IgD-negative memory B cell (primary cell): ENCODE results near the gene COQ8B. TPM values are rescaled to one million over a fixed set of nuclear protein-coding genes. Genes with fewer than 3 reads are reported as not detected.

ENCODE experiments used
- H3K27ac Mint-ChIP-seq, 3 donors: one replicate each; pipeline ENCODE4 v1.8.0; 2020 to 2022; ENCODE audit warnings: mild to moderate bottlenecking in 3 of 3, mixed read lengths in 3 of 3, moderate library complexity in 1 of 3
- H3K27me3 Mint-ChIP-seq: one replicate; pipeline ENCODE4 v1.8.0; 2021; ENCODE audit warnings: mixed read lengths
- H3K36me3 Mint-ChIP-seq: one replicate; pipeline ENCODE4 v1.8.0; 2020; ENCODE audit warnings: mild to moderate bottlenecking, mixed read lengths
- H3K4me1 Mint-ChIP-seq, 3 donors: one replicate each; pipeline ENCODE4 v1.8.0; 2020 to 2022; ENCODE audit warnings: mixed read lengths in 3 of 3, mild to moderate bottlenecking in 1 of 3
- H3K4me3 Mint-ChIP-seq, 4 donors: one replicate each; pipeline ENCODE4 v1.8.0; 2020 to 2022; ENCODE audit warnings: mild to moderate bottlenecking in 4 of 4, mixed read lengths in 4 of 4, moderate library complexity in 3 of 4
- H3K9me3 Mint-ChIP-seq, 3 donors: one replicate each; pipeline ENCODE4 v1.8.0; 2020 to 2021; ENCODE audit warnings: mixed read lengths in 3 of 3, mild to moderate bottlenecking in 1 of 3
- polyA plus RNA-seq: library from polyadenylated mRNA; unstranded; fragments of 300-500 nt; fragmentation: Illumina TruSeq; gene quantifications from one replicate; pipeline ENCODE4 v1.2.3, GENCODE V29; 2021

Gene COQ8B
- polyA plus RNA-seq, 1 donor from 2014 or later = 24.2 TPM

DNA sequence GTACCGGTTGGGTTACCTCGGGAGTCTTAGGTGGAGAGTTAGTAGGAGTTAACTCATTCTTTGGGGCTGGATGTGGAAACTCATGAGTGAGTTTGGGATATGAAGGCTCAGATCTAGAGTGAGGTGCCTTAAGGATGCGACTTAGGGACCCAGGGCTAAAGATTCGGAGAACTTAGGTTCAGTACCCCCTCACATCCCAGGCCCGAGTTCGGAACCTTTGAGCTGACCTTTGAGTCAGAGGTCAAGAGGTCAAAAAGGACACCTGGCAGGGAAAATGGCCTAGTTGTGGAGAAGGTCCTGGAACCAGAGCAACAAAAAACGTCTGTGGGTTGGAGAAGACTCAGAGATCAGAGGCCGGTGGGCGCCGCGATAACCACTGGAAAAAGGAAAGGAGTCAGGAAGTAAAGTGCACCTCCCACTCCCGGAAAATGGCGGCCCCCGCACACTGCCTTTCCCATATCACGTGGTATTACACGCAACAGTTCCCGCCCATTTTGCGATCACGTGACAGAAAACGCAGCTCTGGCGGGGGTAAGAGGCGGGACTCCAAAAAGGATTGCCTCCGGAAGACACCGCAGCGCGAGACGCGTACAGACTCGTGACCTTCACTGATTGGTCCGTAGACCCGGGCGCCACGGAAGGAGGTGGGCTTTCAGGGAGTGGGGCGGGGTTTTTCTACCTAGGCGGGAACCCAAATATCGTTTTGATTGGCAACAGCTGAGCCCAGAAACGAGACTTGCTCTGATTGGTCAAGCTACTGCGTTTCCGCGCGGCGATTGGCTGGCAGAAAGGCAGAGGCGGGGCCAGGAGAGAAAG lies 33.6 kb upstream of the COQ8B start, which contains the start of gene ACTMAP:
Gene ACTMAP (minus strand): TSS at position 420 of the 816 bp plus-strand sequence. CDS start 674 bp downstream, outside the sequence.
- peak within 1 kb of the TSS; percentile 96 to 99 (median 98) for H3K4me3 Mint-ChIP-seq
- H3K4me1 Mint-ChIP-seq = peaks cover 25 to 27% (median 25%) of the 10 kb centered on the region in 3 donors
- H3K36me3 Mint-ChIP-seq = peaks cover 3% of the 10 kb centered on the region
- H3K27me3 Mint-ChIP-seq = no peaks in the 10 kb centered on the region
- H3K27ac Mint-ChIP-seq = peak within 1 kb of the TSS; percentile 92 to 99 (median 98)
- no peaks in the 10 kb centered on the region for H3K9me3 Mint-ChIP-seq

DNA sequence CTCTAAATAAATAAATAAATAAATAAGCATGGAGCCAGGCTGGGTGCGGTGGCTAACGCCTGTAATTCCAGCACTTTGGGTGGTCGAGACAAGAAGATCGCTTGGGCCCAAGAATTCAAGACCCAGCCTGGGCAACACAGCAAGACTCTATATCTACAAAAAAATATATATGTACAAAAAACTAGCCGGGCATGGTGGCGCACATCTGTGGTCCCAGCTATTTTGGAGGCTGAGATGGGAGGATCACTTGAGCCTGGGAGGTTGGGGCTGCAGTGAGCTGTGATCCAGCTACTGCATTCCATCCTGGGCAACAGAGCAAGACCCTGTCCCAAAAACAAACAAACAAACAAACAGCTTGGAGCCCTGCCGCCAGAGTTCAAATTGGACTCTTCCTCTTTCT lies 30.9 kb upstream of the COQ8B start:
- H3K9me3 Mint-ChIP-seq = no peaks in the 10 kb centered on the region
- H3K27ac Mint-ChIP-seq = peak overlapping the region in 1 of 3 donors; percentile 92
- no peaks in the 10 kb centered on the region for H3K27me3 Mint-ChIP-seq

DNA sequence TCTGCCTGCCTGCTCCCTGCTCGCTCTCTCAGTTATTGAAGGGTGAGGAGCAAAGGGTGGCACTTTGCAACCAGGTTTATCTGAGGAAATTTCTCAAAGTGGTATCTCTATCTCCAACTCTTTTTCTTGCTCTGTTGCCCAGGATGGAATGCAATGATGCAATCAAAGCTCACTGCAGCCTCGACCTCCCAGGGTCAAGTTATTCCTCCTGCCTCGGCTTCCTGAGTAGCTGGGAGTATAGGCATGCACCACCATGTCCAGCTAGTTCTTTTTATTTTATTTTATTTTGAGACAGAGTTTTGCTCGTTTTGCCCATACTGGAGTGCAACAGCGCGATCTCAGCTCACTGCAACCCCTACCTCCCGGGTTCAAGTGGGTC lies 28.7 kb upstream of the COQ8B start:
- Mint-ChIP-seq H3K36me3 (peaks cover 3% of the 10 kb centered on the region), H3K27me3 (no peaks in the 10 kb centered on the region), H3K27ac (peak overlapping the region in 1 of 3 donors; percentile 31), H3K4me3 (no peak overlapping the region), H3K4me1 (peaks cover 10 to 14% (median 12%) of the 10 kb centered on the region in 3 donors), H3K9me3 (no peaks in the 10 kb centered on the region)

More for the DNA sequence above, 30.9 kb upstream of the COQ8B start:
- peaks cover under 1% of the 10 kb centered on the region for H3K36me3 Mint-ChIP-seq
- H3K4me3 Mint-ChIP-seq = no peak overlapping the region
- peaks cover 13 to 15% (median 13%) of the 10 kb centered on the region in 3 donors for H3K4me1 Mint-ChIP-seq

DNA sequence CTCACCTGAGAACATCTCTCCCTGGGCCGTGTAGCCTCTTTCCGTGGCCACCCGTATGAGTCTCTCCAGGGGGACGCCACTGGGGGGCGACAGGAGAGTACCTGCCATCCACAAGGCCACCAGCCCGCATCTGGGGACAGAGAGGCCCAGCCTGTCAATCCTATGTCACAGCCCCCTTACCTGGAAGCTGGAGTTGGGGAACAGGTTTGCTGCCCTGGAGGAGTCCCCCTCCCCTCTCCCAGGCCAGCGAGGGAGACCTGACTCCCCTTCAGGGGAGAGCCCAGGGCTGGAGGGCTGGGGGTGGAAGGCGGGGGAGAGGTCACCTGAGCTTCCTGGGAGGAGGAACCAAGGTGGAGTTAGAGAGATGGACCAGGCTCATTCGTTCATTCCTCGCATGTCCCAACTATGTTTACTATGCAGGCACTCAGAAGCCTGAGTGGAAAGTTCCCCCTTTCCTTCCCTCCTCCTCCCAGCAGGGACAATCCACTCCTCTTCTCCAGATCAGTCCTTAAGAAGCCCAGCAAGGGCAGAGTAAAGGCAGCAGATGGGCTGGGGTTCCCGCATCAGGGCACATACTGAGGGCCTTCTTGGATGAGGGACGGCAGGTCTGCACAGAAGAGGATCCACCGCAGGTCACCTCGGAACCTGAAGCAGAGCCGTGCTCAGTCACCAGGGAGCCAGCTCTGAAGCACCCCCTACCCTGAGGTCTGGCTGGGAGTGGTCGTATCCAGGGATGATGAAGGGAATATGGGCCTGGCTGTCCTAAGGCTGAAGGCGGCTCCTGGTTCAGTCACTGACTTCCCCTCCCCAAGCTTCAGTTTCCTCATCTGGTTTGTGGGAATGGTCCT lies 28.1 kb upstream of the COQ8B start:
- Mint-ChIP-seq H3K4me1 (peaks cover 7 to 12% (median 8%) of the 10 kb centered on the region in 3 donors), H3K36me3 (peaks cover 3% of the 10 kb centered on the region), H3K27ac (peak overlapping the region in 1 of 3 donors; percentile 31), H3K9me3 (no peaks in the 10 kb centered on the region), H3K27me3 (no peaks in the 10 kb centered on the region), H3K4me3 (no peak overlapping the region)

DNA sequence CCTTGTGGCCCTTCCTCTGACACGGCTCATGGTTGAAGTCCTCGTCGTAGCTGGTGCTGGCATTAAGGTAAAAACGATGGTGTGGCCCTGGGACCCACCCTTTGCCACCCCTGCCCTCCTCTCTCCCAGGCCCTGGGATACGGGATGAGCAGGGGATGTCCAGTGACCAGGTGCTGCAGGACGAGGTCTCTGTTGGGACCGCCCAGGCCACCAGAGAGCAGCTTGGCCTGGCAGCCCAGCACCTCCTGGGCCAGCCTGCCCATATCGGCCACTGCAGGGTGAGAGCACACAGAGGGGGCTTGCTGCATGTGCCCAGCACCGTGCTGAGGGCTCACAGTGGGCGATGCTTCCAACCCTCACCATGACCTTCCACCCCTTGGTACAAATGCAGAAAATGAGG lies 27.2 kb upstream of the COQ8B start:
- Mint-ChIP-seq H3K4me1 (peaks cover 4 to 5% (median 5%) of the 10 kb centered on the region in 3 donors), H3K9me3 (no peaks in the 10 kb centered on the region), H3K4me3 (no peak overlapping the region), H3K36me3 (peaks cover 3% of the 10 kb centered on the region), H3K27ac (no peak overlapping the region), H3K27me3 (no peaks in the 10 kb centered on the region)

DNA sequence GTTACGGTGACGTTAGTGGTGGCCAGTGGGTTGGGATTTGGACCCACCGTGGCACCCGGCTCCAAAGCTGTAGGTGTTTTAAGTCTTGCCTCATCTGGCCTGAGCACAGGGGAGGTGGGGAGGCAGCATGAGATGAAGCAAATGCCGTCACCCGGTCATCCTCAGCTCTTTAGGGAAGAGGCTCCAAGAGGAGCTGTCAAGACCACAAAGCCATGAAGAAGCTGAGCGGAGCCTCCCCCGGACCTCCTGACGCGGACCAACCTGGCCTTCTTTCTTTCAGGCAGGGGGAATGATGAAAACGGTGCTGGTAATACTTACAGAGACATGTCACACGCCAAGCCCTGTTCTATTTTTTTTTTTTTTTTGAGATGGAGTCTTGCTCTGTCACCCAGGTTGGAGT lies 26.2 kb upstream of the COQ8B start:
- Mint-ChIP-seq H3K27me3 (no peaks in the 10 kb centered on the region), H3K4me1 (peaks cover 0 to 4% (median 1%) of the 10 kb centered on the region in 3 donors), H3K36me3 (peaks cover 5% of the 10 kb centered on the region), H3K9me3 (no peaks in the 10 kb centered on the region), H3K27ac (peak overlapping the region in 1 of 3 donors; percentile 13), H3K4me3 (no peak overlapping the region)

DNA sequence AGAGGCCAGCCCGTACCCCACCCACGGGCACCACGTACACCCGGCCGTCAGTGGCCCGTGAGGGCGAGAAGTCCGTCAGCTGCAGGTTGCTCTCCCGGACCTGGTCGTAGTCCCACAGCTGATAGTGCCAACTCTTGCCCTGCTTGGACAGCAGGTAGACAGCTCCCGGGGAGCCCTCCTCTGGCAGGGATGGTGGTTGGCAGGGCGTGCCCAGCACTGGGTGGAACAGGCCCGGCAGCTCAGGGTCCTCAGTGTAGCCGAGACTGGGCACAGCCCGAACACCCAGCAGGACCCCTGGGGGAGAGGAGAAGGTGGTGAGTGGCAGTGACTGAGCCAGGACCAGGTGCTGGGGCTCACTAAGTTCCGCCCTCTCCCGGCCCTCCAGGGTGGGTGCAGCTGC lies 25.8 kb upstream of the COQ8B start:
- H3K4me3 Mint-ChIP-seq = no peak overlapping the region
- H3K27me3 Mint-ChIP-seq = no peaks in the 10 kb centered on the region
- H3K36me3 Mint-ChIP-seq = peaks cover 8% of the 10 kb centered on the region
- no peaks in the 10 kb centered on the region for H3K9me3 Mint-ChIP-seq
- H3K27ac Mint-ChIP-seq = peak overlapping the region in 1 of 3 donors; percentile 13
- H3K4me1 Mint-ChIP-seq = peaks cover 0 to 4% (median 1%) of the 10 kb centered on the region in 3 donors

DNA sequence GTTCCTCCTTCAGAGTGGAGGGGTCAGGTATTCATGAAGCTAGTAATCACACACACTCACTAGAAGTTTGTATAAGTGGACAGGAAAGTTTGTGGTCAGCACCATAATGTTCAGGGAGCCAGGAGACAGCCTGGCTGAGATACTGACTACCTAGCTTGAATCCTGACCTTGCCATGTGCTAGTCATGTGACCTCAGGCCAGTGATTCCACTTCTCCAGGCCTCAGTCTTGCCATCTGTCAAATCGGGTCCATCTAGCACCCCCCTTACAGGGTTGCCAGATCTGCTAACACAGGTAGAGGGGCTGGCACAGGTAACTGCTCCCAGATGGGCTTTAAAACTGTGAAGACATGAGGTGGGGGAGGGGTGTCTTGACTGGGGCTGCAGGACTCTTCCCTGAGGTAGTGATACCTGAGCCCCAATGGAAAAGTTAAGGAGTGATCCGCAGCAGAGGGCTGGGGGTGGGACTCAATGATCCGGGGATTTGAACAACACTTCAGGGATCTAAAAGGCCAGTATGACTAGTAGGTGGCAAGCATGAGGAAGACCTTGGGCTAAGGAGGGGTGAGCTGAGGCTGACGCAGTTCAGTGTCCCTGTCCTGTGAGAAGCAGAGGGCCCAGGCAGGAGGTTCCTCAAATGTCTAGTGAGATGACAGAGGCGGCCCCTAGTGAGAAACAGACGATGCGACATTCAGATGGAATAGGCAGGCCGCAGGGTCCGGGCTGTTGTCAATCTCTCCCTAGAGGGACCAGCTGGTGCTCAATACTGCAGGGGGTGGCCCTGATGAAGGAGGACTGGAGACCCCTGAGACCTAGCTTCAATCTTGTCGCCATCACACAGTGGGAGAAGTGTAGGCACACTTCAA lies 25.1 kb upstream of the COQ8B start:
- Mint-ChIP-seq H3K4me1 (peaks cover 0 to 4% (median 1%) of the 10 kb centered on the region in 3 donors), H3K4me3 (no peak overlapping the region), H3K36me3 (peaks cover 8% of the 10 kb centered on the region), H3K9me3 (no peaks in the 10 kb centered on the region), H3K27ac (peak overlapping the region in 2 of 3 donors; percentile 23 to 58), H3K27me3 (no peaks in the 10 kb centered on the region)

DNA sequence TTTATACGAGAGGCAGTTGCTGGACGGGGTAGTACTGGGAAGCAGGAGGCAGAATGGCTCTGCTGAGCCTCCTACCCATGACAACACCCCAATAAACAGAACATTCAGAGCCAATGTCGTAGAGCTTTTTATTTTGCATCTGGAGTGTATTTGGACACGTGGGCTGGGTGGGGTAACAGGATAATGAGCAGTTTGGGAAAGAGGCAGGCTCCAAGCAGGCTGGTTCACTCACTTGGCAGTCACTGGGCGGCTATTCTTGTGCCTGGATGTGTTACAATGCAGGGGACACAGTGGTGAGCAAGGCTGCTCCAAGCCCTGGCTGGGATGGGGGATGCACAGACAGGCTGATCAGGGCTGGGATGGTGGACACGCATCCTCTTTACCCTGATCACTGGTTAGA lies 24.1 kb upstream of the COQ8B start:
- H3K4me1 Mint-ChIP-seq = peaks cover 0 to 4% (median 1%) of the 10 kb centered on the region in 3 donors
- H3K27ac Mint-ChIP-seq = peak overlapping the region in 1 of 3 donors; percentile 58
- H3K4me3 Mint-ChIP-seq = no peak overlapping the region
- no peaks in the 10 kb centered on the region for H3K27me3 Mint-ChIP-seq
- H3K36me3 Mint-ChIP-seq = peaks cover 9% of the 10 kb centered on the region
- H3K9me3 Mint-ChIP-seq = no peaks in the 10 kb centered on the region

DNA sequence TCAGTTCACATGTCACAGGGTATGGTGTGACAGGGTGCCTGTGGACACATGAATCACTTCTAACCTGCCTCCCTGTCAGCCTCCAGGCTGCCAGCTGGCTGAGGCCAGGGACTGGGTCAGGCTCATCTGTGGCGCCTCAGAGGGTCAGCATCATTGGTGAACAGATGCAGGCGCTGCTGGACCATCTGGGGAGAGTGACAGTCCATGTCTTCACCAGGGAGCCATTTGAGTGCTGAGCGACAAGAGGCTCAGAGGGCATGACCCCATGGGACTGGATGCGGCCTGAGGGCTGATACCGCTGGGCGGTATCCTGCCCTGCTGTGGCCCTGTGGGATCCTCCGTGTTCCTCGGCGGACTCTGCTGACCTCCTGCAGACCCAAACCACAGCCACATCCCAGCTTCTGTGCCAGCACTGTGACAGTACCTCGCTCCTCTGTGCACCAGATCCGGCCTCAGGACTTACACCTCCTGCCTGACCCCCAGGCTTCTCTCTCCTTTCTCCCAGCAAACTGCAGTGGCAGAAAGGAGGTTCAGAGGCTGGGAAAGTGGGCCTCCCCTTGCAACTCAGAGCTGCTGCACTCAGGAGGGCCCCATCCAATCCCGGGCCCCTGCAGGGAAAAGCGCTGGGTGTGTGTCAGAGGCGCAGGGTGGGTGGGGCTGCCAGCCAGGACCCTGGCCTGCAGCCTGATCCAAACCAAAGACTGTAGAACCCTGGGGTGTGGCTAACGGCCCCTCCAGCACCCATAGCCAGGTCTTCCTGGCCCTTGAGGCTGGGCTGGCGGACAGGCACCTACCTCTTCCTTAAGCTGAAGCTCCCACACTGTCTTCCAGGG lies 23.4 kb upstream of the COQ8B start:
- H3K36me3 Mint-ChIP-seq = peaks cover 13% of the 10 kb centered on the region
- H3K4me3 Mint-ChIP-seq = no peak overlapping the region
- peak overlapping the region in 1 of 3 donors; percentile 58 for H3K27ac Mint-ChIP-seq
- no peaks in the 10 kb centered on the region for H3K27me3 Mint-ChIP-seq
- H3K9me3 Mint-ChIP-seq = no peaks in the 10 kb centered on the region
- peaks cover 0 to 5% (median 4%) of the 10 kb centered on the region in 3 donors for H3K4me1 Mint-ChIP-seq

DNA sequence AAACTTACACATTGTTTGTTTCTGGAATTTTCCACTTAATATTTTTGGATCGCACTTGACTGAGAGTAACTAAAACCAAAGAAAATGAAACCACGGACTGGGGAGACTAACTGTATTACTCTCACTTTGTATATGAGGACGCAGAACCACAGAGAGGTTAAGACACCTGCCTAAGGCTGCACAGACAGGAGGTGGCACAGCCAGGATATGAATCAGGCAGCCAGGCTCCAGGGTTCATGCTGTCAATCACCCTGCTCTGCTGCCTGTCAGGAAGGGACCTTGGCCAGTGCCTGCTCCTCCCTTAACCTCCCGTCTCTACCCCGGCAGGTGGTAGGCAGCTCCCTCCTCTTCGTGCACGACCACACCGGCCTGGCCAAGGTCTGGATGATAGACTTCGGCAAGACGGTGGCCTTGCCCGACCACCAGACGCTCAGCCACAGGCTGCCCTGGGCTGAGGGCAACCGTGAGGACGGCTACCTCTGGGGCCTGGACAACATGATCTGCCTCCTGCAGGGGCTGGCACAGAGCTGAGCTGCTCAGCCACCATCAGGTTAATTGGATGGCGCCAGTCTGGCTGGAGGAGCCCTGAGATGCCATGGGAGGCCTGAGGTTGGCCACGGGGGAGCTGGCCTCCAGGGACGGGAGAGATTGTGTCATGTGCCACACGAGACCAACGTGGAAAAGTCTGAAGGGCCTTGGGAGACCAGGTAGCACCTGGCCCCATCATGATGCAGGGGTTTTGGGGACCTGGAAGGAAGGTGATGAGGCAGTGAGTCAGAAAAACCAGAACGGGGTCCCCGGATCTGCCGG lies 22.5 kb upstream of the COQ8B start:
- peaks cover 13% of the 10 kb centered on the region for H3K36me3 Mint-ChIP-seq
- H3K27me3 Mint-ChIP-seq = no peaks in the 10 kb centered on the region
- no peak overlapping the region for H3K27ac Mint-ChIP-seq

DNA sequence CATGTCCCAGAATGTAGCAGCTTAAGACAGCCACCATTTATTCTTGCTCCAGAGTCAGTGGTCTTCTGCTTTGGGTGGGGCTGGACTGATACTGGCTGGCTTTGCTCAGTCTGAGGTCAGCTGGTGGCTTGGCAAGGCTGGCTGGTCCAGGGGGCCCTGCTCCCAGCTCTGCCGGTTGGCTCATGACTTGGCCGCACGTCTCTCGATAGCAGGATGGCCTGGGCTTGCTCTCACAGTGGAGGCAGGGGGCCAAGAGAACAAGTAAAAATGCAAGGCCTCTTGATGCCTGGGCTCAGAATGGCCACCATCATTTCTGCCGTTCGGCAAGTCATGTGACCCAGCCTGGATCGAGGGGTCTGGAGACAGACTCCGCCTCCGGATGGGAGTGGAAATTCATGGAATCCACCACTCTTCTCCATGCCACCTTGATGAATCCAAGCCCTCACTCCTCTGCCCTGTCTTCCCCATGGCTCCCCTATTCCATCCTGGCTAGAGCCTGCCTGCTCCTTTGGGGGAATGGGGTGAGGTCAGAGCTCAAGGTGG lies 20.5 kb upstream of the COQ8B start:
- no peaks in the 10 kb centered on the region for H3K9me3 Mint-ChIP-seq
- peaks cover 13% of the 10 kb centered on the region for H3K36me3 Mint-ChIP-seq
- H3K4me3 Mint-ChIP-seq = no peak overlapping the region
- H3K27ac Mint-ChIP-seq = no peak overlapping the region
- H3K4me1 Mint-ChIP-seq = peaks cover 0 to 5% (median 4%) of the 10 kb centered on the region in 3 donors
- no peaks in the 10 kb centered on the region for H3K27me3 Mint-ChIP-seq

More for the DNA sequence above, 22.5 kb upstream of the COQ8B start:
- Mint-ChIP-seq H3K4me1 (peaks cover 0 to 5% (median 4%) of the 10 kb centered on the region in 3 donors), H3K4me3 (no peak overlapping the region), H3K9me3 (no peaks in the 10 kb centered on the region)

DNA sequence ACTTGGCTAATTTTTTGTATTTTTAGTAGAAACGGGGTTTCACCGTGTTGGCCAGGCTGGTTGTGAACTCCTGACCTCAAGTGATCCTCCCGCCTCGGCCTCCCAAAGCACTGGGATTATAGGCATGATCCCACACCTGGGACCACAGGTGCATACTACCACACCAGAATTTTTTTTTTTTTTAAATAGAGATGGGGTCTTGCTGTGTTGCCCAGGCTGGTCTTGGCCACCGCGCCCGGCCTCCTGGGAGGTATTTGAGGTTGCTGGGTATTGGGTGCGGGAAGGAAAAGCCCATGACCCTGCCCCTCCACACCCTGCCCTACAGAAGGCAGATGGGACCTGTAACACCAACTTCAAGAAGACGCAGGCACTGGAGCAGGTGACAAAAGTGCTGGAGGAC lies 20.0 kb upstream of the COQ8B start:
- Mint-ChIP-seq H3K9me3 (no peaks in the 10 kb centered on the region), H3K27me3 (no peaks in the 10 kb centered on the region), H3K27ac (no peak overlapping the region), H3K36me3 (peaks cover 13% of the 10 kb centered on the region), H3K4me3 (no peak overlapping the region), H3K4me1 (peaks cover 0 to 5% (median 4%) of the 10 kb centered on the region in 3 donors)
